Endothelial cell of umbilical vein (primary cell): ENCODE results near the gene PRR15. TPM values are rescaled to one million over a fixed set of nuclear protein-coding genes. Genes with fewer than 3 reads are reported as not detected.

Source experiments
- BruUV-seq: library from RNA; stranded (reverse); fragments of 400-500 nt; replicated peaks from 2 replicates; lab custom pipeline; 2021; lab: Mats Ljungman, UMichigan
- CTCF ChIA-PET: fragments of 300-600, 350-600 bp; sonication (Branson Sonifier 250); formaldehyde crosslinking; loops from one replicate; lab custom pipeline; 2021; ENCODE audit warnings: antibody characterized with exemption, inconsistent platforms; lab: Charles Lee
- POLR2A ChIA-PET: fragments of 300-600, 350-600 bp; sonication (Branson Sonifier 250); formaldehyde crosslinking; loops from one replicate; lab custom pipeline; 2021; ENCODE audit warnings: antibody characterized with exemption, inconsistent platforms; lab: Charles Lee
- DNase-seq: peaks from one replicate; pipeline ENCODE4 v3.0.0-alpha.2; 2011; ENCODE audit warnings: low read depth, low spot score
- FAIRE-seq: peaks from 2 replicates; lab custom pipeline; 2011; peaks lifted over from hg19 to GRCh38; lab: Jason Lieb, UNC
- H2AFZ ChIP-seq: 2 replicates; pipeline ENCODE4 v1.6.0; 2012; ENCODE audit warnings: low read depth, low read length, control low read depth, inconsistent platforms
- H3K27ac ChIP-seq: 2 replicates; pipeline ENCODE4 v1.5.1; 2011; ENCODE audit warnings: low read depth, mild to moderate bottlenecking, control low read depth, low read length, moderate library complexity; ENCODE audit not compliant: insufficient read depth
- H3K27me3 ChIP-seq, 2 experiments: 2 replicates each; pipeline versions ENCODE4 v1.6.0 to v1.6.1; 2011; ENCODE audit warnings: low read length in 2 of 2, mixed read lengths in 1 of 2; ENCODE audit not compliant: control insufficient read depth in 2 of 2, insufficient read depth in 2 of 2
- H3K36me3 ChIP-seq, 2 experiments: 2 replicates in 1 of 2; 3 replicates in 1 of 2; pipeline ENCODE4 v1.5.1; 2011; ENCODE audit warnings: low read length in 2 of 2, mild to moderate bottlenecking in 1 of 2, moderate library complexity in 1 of 2; ENCODE audit not compliant: control insufficient read depth in 2 of 2, insufficient read depth in 2 of 2; ENCODE audit errors: extremely low read depth in 1 of 2
- H3K4me1 ChIP-seq: 3 replicates; pipeline ENCODE4 v1.5.1; 2011; ENCODE audit warnings: mild to moderate bottlenecking, low read length; ENCODE audit not compliant: control insufficient read depth, insufficient read depth; ENCODE audit errors: extremely low read depth
- H3K4me2 ChIP-seq: 2 replicates; pipeline ENCODE4 v1.6.1; 2011; ENCODE audit warnings: low read length, control low read depth, mixed read lengths; ENCODE audit not compliant: insufficient read depth
- H3K4me3 ChIP-seq, 3 experiments: fragments of 200-600 bp in 1 of 3; sonication (generic), shearing (Covaris generic) in 1 of 3; replicated peaks in 1 of 3; 2 replicates each; pipeline ENCODE4 v1.5.1; 2011 to 2016; ENCODE audit warnings: control low read depth in 3 of 3, low read length in 3 of 3, mild to moderate bottlenecking in 2 of 3, inconsistent platforms in 1 of 3, low read depth in 1 of 3, moderate library complexity in 1 of 3; ENCODE audit not compliant: insufficient read depth in 1 of 3
- H3K79me2 ChIP-seq: 2 replicates; pipeline ENCODE4 v1.6.0; 2012; ENCODE audit warnings: low read length, inconsistent platforms; ENCODE audit not compliant: control insufficient read depth, insufficient read depth
- H3K9ac ChIP-seq: replicated peaks from 2 replicates; pipeline ENCODE3; 2011; ENCODE audit warnings: low read length, control low read depth; ENCODE audit not compliant: insufficient read depth; ENCODE audit errors: extremely low read depth
- H3K9me1 ChIP-seq: replicated peaks from 3 replicates; pipeline ENCODE4 v1.6.0; 2011; ENCODE audit warnings: mild to moderate bottlenecking, low read length; ENCODE audit not compliant: control insufficient read depth, insufficient read depth; ENCODE audit errors: extremely low read depth
- H3K9me3 ChIP-seq: replicated peaks from 2 replicates; pipeline ENCODE4 v1.5.1; 2012; ENCODE audit warnings: low read length, inconsistent platforms; ENCODE audit not compliant: control insufficient read depth, insufficient read depth
- H4K20me1 ChIP-seq: replicated peaks from 2 replicates; pipeline ENCODE3; 2011; ENCODE audit warnings: mild to moderate bottlenecking, low read length; ENCODE audit not compliant: control insufficient read depth, insufficient read depth; ENCODE audit errors: extremely low read depth
- CTCF ChIP-seq, 2 donors: IDR thresholded peaks; 1 replicate in 1 of 2; 2 replicates in 1 of 2; pipeline ENCODE4 v1.5.1; 2011; ENCODE audit warnings: low read length in 2 of 2, mild to moderate bottlenecking in 2 of 2, moderate library complexity in 2 of 2, control low read depth in 1 of 2, inconsistent platforms in 1 of 2, low read depth in 1 of 2; ENCODE audit not compliant: insufficient read depth in 1 of 2; ENCODE audit errors: extremely low read depth in 1 of 2
- EZH2 ChIP-seq: IDR thresholded peaks from 2 replicates; pipeline ENCODE4 v1.6.1; 2012; ENCODE audit warnings: borderline replicate concordance, low read depth, mild to moderate bottlenecking, moderate library complexity, low read length, inconsistent platforms; ENCODE audit not compliant: severe bottlenecking
- FOS ChIP-seq: IDR thresholded peaks from 2 replicates; pipeline ENCODE4 v1.6.1; 2011; ENCODE audit warnings: mild to moderate bottlenecking, low read length, moderate library complexity, borderline replicate concordance; ENCODE audit not compliant: insufficient read depth
- GATA2 ChIP-seq: IDR thresholded peaks from 2 replicates; pipeline ENCODE4 v1.7.0; 2011; ENCODE audit warnings: low read depth, mild to moderate bottlenecking, moderate library complexity, mixed read lengths, low read length; ENCODE audit not compliant: insufficient read length, insufficient read depth
- JUN ChIP-seq: IDR thresholded peaks from 2 replicates; pipeline ENCODE4 v1.6.1; 2011; ENCODE audit warnings: borderline replicate concordance, low read depth; ENCODE audit not compliant: insufficient read length, insufficient read depth
- MYC ChIP-seq: IDR thresholded peaks from one replicate; pipeline ENCODE4 v1.6.1; 2011; ENCODE audit warnings: mild to moderate bottlenecking, low read depth, low read length
- POLR2A ChIP-seq: IDR thresholded peaks from 2 replicates; pipeline ENCODE4 v1.6.1; 2012; ENCODE audit warnings: low read depth, mild to moderate bottlenecking, control low read depth, low read length
- POLR2AphosphoS5 ChIP-seq: IDR thresholded peaks from 2 replicates; pipeline ENCODE4 v1.6.1; 2012; ENCODE audit warnings: low read depth, mild to moderate bottlenecking, control low read depth, low read length, moderate library complexity; ENCODE audit not compliant: insufficient read depth
- dilution Hi-C: fragments of 300-500 bp; cut with MboI; formaldehyde crosslinking; loops from one replicate; pipeline ENCODE4 v1.15.0; 2019; ENCODE audit warnings: low sequenced_read_pairs; ENCODE audit not compliant: extremely low pct_ligation_motif_present
- intact Hi-C: fragments of 100-400 bp; cut with micrococcal nuclease; formaldehyde crosslinking; loops from one replicate; pipeline ENCODE4 v1.10.0; 2022
- polyA plus RNA-seq, 4 experiments: library from polyadenylated mRNA; depleted of rRNA in 3 of 4; stranded (reverse) in 3 of 4; unstranded in 1 of 4; fragments of >200 nt; gene quantifications; 2 replicates each; pipeline versions ENCODE4 v1.2.1 to v1.2.3, GENCODE V29; 2011 to 2012; ENCODE audit warnings: missing spikeins in 1 of 4
- total RNA-seq: library from RNA; stranded (reverse); gene quantifications from 2 replicates; pipeline ENCODE4 v1.2.3, GENCODE V29; 2021

The PRR15 gene
- total and polyA plus RNA-seq, 2 donors (not counting 3 experiments of a cell fraction or from before 2014, with no cell fraction given), result 1.8 to 5.0 TPM

GRCh38 chr7:29607259-29607658 lies 43.6 kb downstream of the PRR15 start:
- Histone ChIP-seq H4K20me1 (no peaks in the 10 kb centered on the region), H3K36me3 (no peaks in the 10 kb centered on the region), H3K9me3 (no peaks in the 10 kb centered on the region), H3K9ac (no peak overlapping the region), H3K79me2 (no peaks in the 10 kb centered on the region), H3K4me3 (no peak overlapping the region), H2AFZ (no peak overlapping the region), H3K9me1 (no peaks in the 10 kb centered on the region), H3K4me2 (no peak overlapping the region), H3K4me1 (no peaks in the 10 kb centered on the region), H3K27ac (no peak overlapping the region), H3K27me3 (no peaks in the 10 kb centered on the region)
- dilution Hi-C loops (no loop called here), intact Hi-C loops (no loop called here)
- TF ChIP-seq EZH2 (no peak), GATA2 (no peak), JUN (no peak), POLR2A (no peak), POLR2AphosphoS5 (no peak), FOS (no peak), MYC (no peak)
- no peak for FAIRE-seq
- no peak for DNase-seq
- BruUV-seq, result no TSS peak
- ChIA-PET POLR2A (no interaction called here), CTCF (interaction anchor here (1.4 kb wide), 1 partner anchor 18 kb away, joined by 7 read pairs; no protein-coding TSS in a partner anchor)

DNA sequence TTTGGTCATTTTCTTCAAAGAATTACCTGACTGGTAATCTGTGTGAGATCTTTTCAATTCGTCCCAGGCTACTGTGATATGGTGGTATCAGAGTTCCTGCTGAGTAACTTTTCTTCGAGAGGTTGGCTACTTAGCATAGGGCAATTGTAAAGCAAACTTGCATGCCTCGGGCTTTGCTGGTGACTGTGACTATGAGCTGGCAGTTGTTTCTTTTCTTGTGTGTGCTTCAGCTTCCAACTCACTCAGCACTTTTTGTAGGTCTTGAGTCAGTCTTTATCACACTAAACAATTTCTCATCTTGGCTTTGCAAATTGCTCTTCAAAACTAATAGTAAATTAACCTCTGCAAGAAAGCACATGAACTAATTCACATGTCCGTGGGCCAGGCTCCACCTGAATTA lies 44.3 kb downstream of the PRR15 start:
- FAIRE-seq (peak; percentile 47), DNase-seq (no peak)
- Histone ChIP-seq H3K9me3 (no peaks in the 10 kb centered on the region), H3K36me3 (no peaks in the 10 kb centered on the region), H3K79me2 (no peaks in the 10 kb centered on the region), H3K9ac (no peak overlapping the region), H2AFZ (no peak overlapping the region), H3K27ac (no peak overlapping the region), H3K4me1 (no peaks in the 10 kb centered on the region), H3K9me1 (no peaks in the 10 kb centered on the region), H3K27me3 (no peaks in the 10 kb centered on the region), H3K4me3 (no peak overlapping the region), H4K20me1 (no peaks in the 10 kb centered on the region), H3K4me2 (no peak overlapping the region)
- ChIA-PET CTCF (interaction anchor here (1.4 kb wide), 1 partner anchor 19 kb away, joined by 7 read pairs; no protein-coding TSS in a partner anchor), POLR2A (no interaction called here)
- BruUV-seq, result no TSS peak
- TF ChIP-seq POLR2AphosphoS5 (no peak), JUN (no peak), GATA2 (no peak), FOS (no peak), POLR2A (no peak), CTCF (IDR thresholded peaks at IDR 0.05; ENCODE audit: extremely low read depth in 1 of 2, insufficient read depth in 1 of 2, low read depth in 1 of 2, low read length in 2 of 2) (no peak), MYC (no peak)
- intact Hi-C loops, result no loop called here
- dilution Hi-C loops, result no loop called here
